ENCODE results near the gene CDC42.
A peak's percentile ranks its signal among the peaks of the same experiment; 100 is the strongest.
"Not testable (repeated sequence)": the region's sequence is repeated elsewhere in the genome, so short reads cannot be mapped to it uniquely, and the experiment has no call there.

Gene CDC42

GRCh38 chr1:22052115-22053016, at the start of gene CDC42:
Gene CDC42, plus strand, starts transcription at chr1:22052709. Its CDS starts 25,770 bp downstream, at chr1:22078479.
- peak; percentile 79 for DNase-seq

GRCh38 chr1:22002875-22003274, 49.6 kb upstream of the CDC42 start:
- not testable (repeated sequence) for DNase-seq

DNA sequence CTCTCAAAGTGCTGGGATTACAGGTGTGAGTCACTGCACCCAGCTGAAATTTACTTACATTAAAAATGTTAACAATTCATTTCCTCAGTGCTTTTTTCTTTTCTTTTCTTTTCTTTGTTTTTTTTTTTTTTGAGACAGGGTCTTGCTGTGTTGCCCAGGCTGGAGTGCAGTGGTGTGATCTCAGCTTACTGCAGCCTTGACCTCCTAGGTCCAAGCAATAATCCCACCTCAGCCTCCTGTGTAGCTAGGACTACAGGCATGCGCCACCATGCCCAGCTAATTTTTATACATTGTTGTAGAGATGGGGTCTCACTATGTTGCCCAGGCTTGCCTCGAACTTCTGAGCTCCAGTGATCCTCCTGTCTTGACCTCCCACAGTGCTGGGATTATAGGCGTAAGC, 48.5 kb upstream of the CDC42 start:
- not testable (repeated sequence) for DNase-seq

- DNase-seq = not testable (repeated sequence)
Observed at GRCh38 chr1:22005261-22006149, 47.0 kb upstream of the CDC42 start.

DNA sequence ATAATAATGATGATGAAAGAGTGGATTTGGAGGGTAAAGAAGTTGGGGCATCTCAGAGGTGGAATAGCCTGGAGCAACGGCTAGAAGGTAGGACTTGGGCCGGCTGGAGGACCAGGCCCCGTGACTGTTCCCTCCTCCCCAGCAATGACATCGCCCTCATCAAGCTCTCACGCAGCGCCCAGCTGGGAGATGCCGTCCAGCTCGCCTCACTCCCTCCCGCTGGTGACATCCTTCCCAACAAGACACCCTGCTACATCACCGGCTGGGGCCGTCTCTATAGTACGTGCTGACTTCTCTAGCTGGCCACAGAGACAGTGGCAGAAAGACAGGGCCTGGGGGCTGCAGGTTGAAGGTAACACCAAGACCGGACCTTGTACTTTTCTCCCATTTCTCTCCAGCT, 45.8 kb upstream of the CDC42 start:
- not testable (repeated sequence) for DNase-seq

DNA sequence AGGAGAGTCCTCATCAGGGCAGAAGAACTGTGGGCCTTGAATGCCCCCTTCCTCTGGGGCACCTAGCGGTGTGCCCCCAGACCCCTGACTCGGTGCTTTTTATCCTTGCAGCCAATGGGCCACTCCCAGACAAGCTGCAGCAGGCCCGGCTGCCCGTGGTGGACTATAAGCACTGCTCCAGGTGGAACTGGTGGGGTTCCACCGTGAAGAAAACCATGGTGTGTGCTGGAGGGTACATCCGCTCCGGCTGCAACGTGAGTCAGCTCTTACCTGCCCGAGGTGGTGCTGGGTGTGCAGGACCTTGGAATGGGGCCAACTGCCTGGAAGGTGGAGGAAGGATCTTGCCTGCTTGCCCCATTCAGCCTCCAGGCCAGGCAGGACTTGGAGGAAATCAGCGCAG, 45.2 kb upstream of the CDC42 start:
- DNase-seq = not testable (repeated sequence)

GRCh38 chr1:22009566-22009965, 42.9 kb upstream of the CDC42 start:
- not testable (repeated sequence) for DNase-seq

- not testable (repeated sequence) for DNase-seq
Observed at GRCh38 chr1:22012752-22013151, 39.8 kb upstream of the CDC42 start.

DNA sequence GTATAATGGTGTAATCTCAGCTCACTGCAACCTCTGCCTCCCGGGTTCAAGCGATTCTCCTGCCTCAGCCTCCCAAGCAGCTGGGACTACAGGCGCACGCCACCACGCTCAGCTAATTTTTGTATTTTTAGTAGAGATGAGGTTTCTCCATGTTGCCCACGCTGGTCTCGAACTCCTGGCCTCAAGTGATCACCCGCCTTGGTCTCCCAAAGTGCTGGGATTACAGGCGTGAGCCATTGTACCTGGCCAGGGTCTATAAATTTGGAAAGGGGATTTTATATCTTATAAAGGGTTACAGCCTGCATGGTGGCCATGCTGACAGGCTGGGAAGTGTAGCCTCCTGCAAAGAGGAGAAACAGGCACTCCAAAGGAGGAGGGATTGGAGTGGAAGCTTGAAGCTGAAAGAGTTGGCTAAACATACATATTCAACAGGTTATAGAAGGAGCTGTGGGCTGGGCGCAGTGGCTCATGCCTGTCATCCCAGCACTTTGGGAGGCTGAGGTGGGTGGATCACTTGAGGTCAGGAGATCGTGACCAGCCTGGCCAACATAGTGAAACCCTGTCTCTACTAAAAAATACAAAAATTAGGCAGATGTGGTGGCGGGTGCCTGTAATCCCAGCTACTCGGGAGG, 37.8 kb upstream of the CDC42 start:
- DNase-seq = not testable (repeated sequence)

- peak; percentile 87 for DNase-seq
Observed at GRCh38 chr1:22018583-22019559, 33.6 kb upstream of the CDC42 start.

GRCh38 chr1:22021061-22021460, 31.4 kb upstream of the CDC42 start:
- no peak for DNase-seq

GRCh38 chr1:22024485-22025367, 27.8 kb upstream of the CDC42 start:
- no peak for DNase-seq

DNA sequence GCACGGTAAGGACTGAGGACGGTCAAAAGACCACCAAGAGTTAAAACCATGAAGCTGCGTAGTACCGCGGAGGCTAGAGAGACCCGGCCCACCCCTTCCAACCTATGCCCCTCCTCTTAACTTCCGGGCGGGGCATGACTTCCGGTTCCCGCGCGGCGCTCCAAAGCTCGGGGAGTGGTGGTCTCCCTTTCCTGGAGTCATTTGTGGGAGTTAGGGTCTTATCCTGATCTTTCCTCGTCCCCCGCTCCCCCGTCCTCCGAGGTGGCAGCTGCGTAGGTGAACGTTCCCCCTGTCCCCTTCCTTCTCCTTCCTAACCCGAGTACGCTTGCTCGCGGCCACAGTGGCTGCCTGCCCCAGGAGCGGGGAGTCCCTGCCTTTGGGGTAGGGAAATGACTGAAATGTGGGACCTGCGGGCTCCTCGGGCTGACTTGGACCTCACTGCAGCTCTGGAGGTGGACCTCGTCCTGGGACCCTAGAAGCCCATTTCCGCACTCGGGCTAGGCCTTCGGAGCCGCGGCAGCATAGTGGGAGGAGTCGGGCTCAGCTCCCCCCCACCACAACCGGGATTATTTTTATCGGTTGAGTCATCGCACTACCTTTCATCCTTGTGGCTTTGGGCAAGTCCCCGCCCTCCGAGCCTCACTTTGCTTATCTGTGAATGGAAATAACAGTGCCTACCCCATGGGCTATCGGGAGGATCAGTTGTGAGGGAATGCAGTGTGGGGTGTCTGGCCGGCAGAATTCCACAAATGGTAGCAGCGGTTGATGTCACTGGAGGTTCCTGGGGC, 26.9 kb upstream of the CDC42 start:
- DNase-seq = peak; percentile 49

DNA sequence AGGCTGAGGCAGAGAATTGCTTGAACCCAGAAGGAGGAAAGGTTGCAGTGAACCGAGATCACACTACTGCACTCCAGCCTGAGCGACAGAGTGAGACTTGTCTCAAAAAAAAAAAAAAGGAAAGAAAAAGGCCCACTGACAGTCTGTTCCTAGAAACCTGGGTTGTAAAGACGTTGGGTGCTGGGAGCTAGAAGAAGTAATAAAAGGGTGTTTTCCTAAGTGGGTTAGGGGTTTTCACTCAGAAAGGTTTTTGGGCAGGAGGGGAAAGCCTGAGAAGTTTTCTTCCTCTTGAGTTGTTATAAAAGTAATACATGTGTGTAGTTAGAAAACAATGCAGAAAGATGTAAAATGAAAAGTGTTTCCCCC, 25.6 kb upstream of the CDC42 start:
- DNase-seq = no peak

DNA sequence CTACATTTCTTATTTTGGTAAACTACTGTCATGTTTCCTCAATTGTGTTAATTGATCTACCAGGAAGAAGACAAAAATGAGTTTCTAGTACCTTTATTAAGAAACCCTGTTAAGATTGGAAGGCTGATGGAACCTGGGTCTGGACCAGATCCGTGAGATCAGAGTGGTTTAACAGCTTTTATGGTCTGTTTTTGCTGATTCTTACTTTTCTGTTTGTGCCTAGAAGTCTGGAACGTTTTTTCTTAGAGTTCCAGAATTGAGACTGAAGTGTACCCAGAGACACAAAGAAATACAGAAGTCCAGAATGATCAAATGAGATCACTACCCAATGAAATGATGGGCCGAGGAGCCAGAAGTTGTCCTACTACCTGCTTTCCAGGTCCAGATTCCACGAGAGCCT, 22.5 kb upstream of the CDC42 start:
- no peak for DNase-seq

DNA sequence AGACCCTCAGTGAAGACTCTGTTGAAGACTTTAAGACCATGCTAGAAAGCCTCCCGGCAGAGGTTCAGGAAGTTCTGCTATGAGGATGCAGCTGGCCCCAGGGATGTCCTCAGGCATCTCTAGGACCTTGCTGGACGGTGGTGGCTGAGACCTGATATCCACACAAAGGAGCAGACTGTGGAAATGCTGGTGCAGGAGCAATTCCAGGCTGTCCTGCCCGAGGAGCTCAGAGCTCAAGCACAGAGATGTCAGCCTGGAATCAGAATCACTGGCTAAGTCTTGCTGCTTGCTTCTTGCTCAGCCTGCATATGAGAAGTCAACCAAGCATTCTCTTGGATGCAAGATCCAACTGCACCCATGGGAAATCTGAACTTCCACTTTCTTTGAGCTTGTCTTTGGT, 22.0 kb upstream of the CDC42 start:
- no peak for DNase-seq

DNA sequence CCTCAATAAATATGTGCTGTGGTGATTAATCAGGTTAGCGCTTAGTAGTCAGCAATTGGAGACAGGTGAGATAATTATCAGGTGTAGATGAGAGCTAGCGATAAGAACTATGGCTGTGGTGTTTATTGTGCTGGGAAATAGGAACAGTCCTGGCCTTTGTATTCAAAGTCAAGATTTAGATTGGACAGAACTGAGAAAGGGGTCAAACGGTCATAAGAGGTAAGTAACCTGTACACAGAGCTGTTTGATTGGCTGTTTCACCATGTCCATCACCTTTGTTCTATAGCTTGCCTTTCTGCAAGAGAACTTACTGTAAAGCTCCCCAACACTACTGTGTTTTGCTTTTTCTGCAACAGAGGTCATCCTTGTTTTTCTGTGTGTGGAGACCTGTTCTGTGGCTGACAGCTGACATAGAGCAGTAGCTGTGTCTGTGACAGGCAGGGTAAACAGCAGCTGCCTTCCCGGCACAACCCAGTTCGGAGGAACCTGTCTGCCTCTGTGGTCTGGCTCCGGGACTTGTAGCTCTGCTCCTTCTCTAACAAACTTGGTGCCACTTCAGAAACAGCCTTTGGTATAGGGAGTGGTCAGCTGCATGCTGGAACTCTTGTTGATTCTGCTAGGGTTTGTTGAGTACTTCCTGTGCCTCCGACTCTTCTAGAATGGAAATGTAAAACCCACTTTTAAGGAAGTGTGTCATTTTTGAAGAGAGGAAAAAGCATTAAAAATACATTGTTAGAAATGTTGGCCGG, 21.1 kb upstream of the CDC42 start:
- DNase-seq = no peak

- not testable (repeated sequence) for DNase-seq
Observed at GRCh38 chr1:22034834-22035233, 17.7 kb upstream of the CDC42 start.

DNA sequence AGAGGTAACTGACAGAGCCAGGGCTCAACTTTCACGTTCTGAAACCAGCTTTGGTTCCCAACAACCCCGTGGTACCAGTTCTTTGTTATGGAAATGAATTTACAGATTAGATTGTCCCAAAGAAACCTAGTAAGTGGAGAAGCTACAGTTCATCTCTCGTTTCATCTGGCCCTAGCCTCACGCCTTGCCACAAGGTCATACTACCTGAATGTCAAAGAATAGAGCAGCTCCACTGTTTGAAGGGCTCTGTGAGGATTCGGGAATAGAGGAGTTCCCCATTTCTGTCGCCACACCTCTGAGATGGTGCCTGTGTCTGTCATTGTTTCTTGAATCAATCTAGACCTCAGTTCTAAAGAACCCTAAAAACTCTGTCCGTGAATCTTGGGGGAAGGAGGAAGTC, 15.0 kb upstream of the CDC42 start:
- no peak for DNase-seq

All from SIG-M5 (cell line).